Measurements from ENCODE around the gene WDR91. TPM values are rescaled to one million over a fixed set of nuclear protein-coding genes. Genes with fewer than 3 reads are reported as not detected.

WDR91 gene
- total and polyA plus RNA-seq, 2 donors (not counting 1 experiment from before 2014, with no cell fraction given): 6.0 to 27.4 TPM

GRCh38 chr7:135181929-135182678 lies 29.2 kb downstream of the WDR91 start:
- Histone ChIP-seq H2AFZ (ENCODE audit: low read length) (no peak overlapping the region), H3K4me2 (ENCODE audit: extremely low read depth, insufficient read depth, low read length) (no peak overlapping the region), H3K9me3 (ENCODE audit: control insufficient read depth, insufficient read depth, low read depth, low read length) (peaks cover 2% of the 10 kb centered on the region), H3K4me3 (replicated peaks in 1 of 4; ENCODE audit: control extremely low read depth in 1 of 4, insufficient read depth in 1 of 4, low read depth in 3 of 4, low read length in 4 of 4) (no peak overlapping the region), H3K27ac (ENCODE audit: insufficient read depth, low read length) (no peak overlapping the region), H3K27me3 (ENCODE audit: control insufficient read depth, insufficient read depth, low read length) (no peaks in the 10 kb centered on the region), H3K36me3 (ENCODE audit: control insufficient read depth, insufficient read depth, low read length) (peaks cover 13% of the 10 kb centered on the region), H4K20me1 (ENCODE audit: control insufficient read depth, extremely low read depth, insufficient read depth, low read length) (no peaks in the 10 kb centered on the region), H3K4me1 (ENCODE audit: control insufficient read depth, extremely low read depth, insufficient read depth, low read length) (no peaks in the 10 kb centered on the region), H3K9ac (ENCODE audit: insufficient read depth, low read length) (no peak overlapping the region), H3K79me2 (ENCODE audit: control insufficient read depth, insufficient read depth, low read length) (no peaks in the 10 kb centered on the region)
- TF ChIP-seq EZH2 (IDR thresholded peaks at IDR 0.05; ENCODE audit: low read length, missing control alignments) (no peak), CTCF (conservative IDR thresholded peaks at IDR 0.05 in 1 of 2, IDR thresholded peaks at IDR 0.05 in 1 of 2; ENCODE audit: low read depth in 1 of 2, low read length in 2 of 2) (no peak)
- DNase-seq (ENCODE audit: low read depth in 2 of 2): no peak

- Histone ChIP-seq H3K27me3 (ENCODE audit: control insufficient read depth, insufficient read depth, low read length) (no peaks in the 10 kb centered on the region), H3K36me3 (ENCODE audit: control insufficient read depth, insufficient read depth, low read length) (peaks cover 9% of the 10 kb centered on the region), H3K9ac (ENCODE audit: insufficient read depth, low read length) (no peak overlapping the region), H3K9me3 (ENCODE audit: control insufficient read depth, insufficient read depth, low read depth, low read length) (peaks cover 2% of the 10 kb centered on the region), H4K20me1 (ENCODE audit: control insufficient read depth, extremely low read depth, insufficient read depth, low read length) (no peaks in the 10 kb centered on the region), H3K4me2 (ENCODE audit: extremely low read depth, insufficient read depth, low read length) (no peak overlapping the region), H3K27ac (ENCODE audit: insufficient read depth, low read length) (no peak overlapping the region), H3K79me2 (ENCODE audit: control insufficient read depth, insufficient read depth, low read length) (no peaks in the 10 kb centered on the region), H2AFZ (ENCODE audit: low read length) (no peak overlapping the region), H3K4me3 (replicated peaks in 1 of 4; ENCODE audit: control extremely low read depth in 1 of 4, insufficient read depth in 1 of 4, low read depth in 3 of 4, low read length in 4 of 4) (no peak overlapping the region), H3K4me1 (ENCODE audit: control insufficient read depth, extremely low read depth, insufficient read depth, low read length) (no peaks in the 10 kb centered on the region)
- no peak for DNase-seq (ENCODE audit: low read depth in 2 of 2)
- no peak for TF ChIP-seq CTCF (conservative IDR thresholded peaks at IDR 0.05 in 1 of 2, IDR thresholded peaks at IDR 0.05 in 1 of 2; ENCODE audit: low read depth in 1 of 2, low read length in 2 of 2)
- TF ChIP-seq EZH2 (IDR thresholded peaks at IDR 0.05; ENCODE audit: low read length, missing control alignments): no peak
Measured at GRCh38 chr7:135181261-135181928, 29.9 kb downstream of the WDR91 start.

GRCh38 chr7:135180122-135180521 lies 31.2 kb downstream of the WDR91 start:
- Histone ChIP-seq H3K36me3 (ENCODE audit: control insufficient read depth, insufficient read depth, low read length) (peaks cover 4% of the 10 kb centered on the region), H3K4me2 (ENCODE audit: extremely low read depth, insufficient read depth, low read length) (no peak overlapping the region), H3K9ac (ENCODE audit: insufficient read depth, low read length) (no peak overlapping the region), H4K20me1 (ENCODE audit: control insufficient read depth, extremely low read depth, insufficient read depth, low read length) (no peaks in the 10 kb centered on the region), H3K27ac (ENCODE audit: insufficient read depth, low read length) (no peak overlapping the region), H3K79me2 (ENCODE audit: control insufficient read depth, insufficient read depth, low read length) (no peaks in the 10 kb centered on the region), H2AFZ (ENCODE audit: low read length) (no peak overlapping the region), H3K4me1 (ENCODE audit: control insufficient read depth, extremely low read depth, insufficient read depth, low read length) (no peaks in the 10 kb centered on the region), H3K4me3 (replicated peaks in 1 of 4; ENCODE audit: control extremely low read depth in 1 of 4, insufficient read depth in 1 of 4, low read depth in 3 of 4, low read length in 4 of 4) (no peak overlapping the region), H3K9me3 (ENCODE audit: control insufficient read depth, insufficient read depth, low read depth, low read length) (peaks cover 2% of the 10 kb centered on the region), H3K27me3 (ENCODE audit: control insufficient read depth, insufficient read depth, low read length) (no peaks in the 10 kb centered on the region)
- TF ChIP-seq CTCF (conservative IDR thresholded peaks at IDR 0.05 in 1 of 2, IDR thresholded peaks at IDR 0.05 in 1 of 2; ENCODE audit: low read depth in 1 of 2, low read length in 2 of 2): no peak
- TF ChIP-seq EZH2 (IDR thresholded peaks at IDR 0.05; ENCODE audit: low read length, missing control alignments): no peak
- DNase-seq (ENCODE audit: low read depth in 2 of 2): no peak
